ENCODE results near the gene SMCO4. TPM values are rescaled to one million over a fixed set of nuclear protein-coding genes. Genes with fewer than 3 reads are reported as not detected.
"Not testable (repeated sequence)": the region's sequence is repeated elsewhere in the genome, so short reads cannot be mapped to it uniquely, and the experiment has no call there.

The SMCO4 gene
- total RNA-seq, 2 experiments from 2014 or later: 0.30 TPM; not detected in 1

GRCh38 chr11:93467054-93467453, 76.1 kb downstream of the SMCO4 start:
- no peaks in the 10 kb centered on the region for H3K9me3 Mint-ChIP-seq

GRCh38 chr11:93464927-93465540, 78.2 kb downstream of the SMCO4 start:
- ATAC-seq (ENCODE audit: poor library complexity): no peak
- H3K27me3 ChIP-seq (ENCODE audit: control insufficient read depth in 1 of 2, insufficient read depth in 2 of 2, low read length in 2 of 2): no peaks in the 10 kb centered on the region
- no peak overlapping the region for H3K27ac ChIP-seq (ENCODE audit: low read depth in 1 of 2, low read length in 2 of 2)
- no peaks in the 10 kb centered on the region for H3K27me3 Mint-ChIP-seq
- POLR2A ChIA-PET: no interaction called here
- no peak overlapping the region for H3K4me3 Mint-ChIP-seq
- H3K4me1 ChIP-seq (ENCODE audit: insufficient read depth, low read length): no peaks in the 10 kb centered on the region
- intact Hi-C loops (cut with DNase I, micrococcal nuclease): no loop called here
- no peaks in the 10 kb centered on the region for H3K36me3 ChIP-seq (ENCODE audit: insufficient read depth, low read length)
- H3K4me3 ChIP-seq (ENCODE audit: low read length): no peak overlapping the region
- no peak for DNase-seq
- H3K4me1 Mint-ChIP-seq (ENCODE audit: low read depth): no peaks in the 10 kb centered on the region
- no peaks in the 10 kb centered on the region for H3K36me3 Mint-ChIP-seq (ENCODE audit: low read depth)
- H3K9me3 Mint-ChIP-seq: no peaks in the 10 kb centered on the region
- H3K9me3 ChIP-seq (ENCODE audit: control insufficient read depth in 1 of 2, insufficient read depth in 1 of 2, low read length in 2 of 2): no peaks in the 10 kb centered on the region
- H3K27ac Mint-ChIP-seq: no peak overlapping the region
- CTCF ChIA-PET: no interaction called here
- TF ChIP-seq CTCF (IDR thresholded peaks at IDR 0.05): no peak

More at GRCh38 chr11:93467054-93467453, 76.1 kb downstream of the SMCO4 start:
- no peaks in the 10 kb centered on the region for H3K4me1 ChIP-seq (ENCODE audit: insufficient read depth, low read length)
- H3K27ac ChIP-seq (ENCODE audit: low read depth in 1 of 2, low read length in 2 of 2): no peak overlapping the region
- CTCF ChIA-PET: no interaction called here
- H3K4me3 Mint-ChIP-seq: no peak overlapping the region
- ATAC-seq (ENCODE audit: poor library complexity) (no peak), DNase-seq (no peak)
- no peaks in the 10 kb centered on the region for H3K4me1 Mint-ChIP-seq (ENCODE audit: low read depth)
- no peaks in the 10 kb centered on the region for H3K36me3 ChIP-seq (ENCODE audit: insufficient read depth, low read length)
- no peak overlapping the region for H3K27ac Mint-ChIP-seq
- POLR2A ChIA-PET: no interaction called here
- no peak overlapping the region for H3K4me3 ChIP-seq (ENCODE audit: low read length)
- H3K27me3 Mint-ChIP-seq: no peaks in the 10 kb centered on the region
- H3K9me3 ChIP-seq (ENCODE audit: control insufficient read depth in 1 of 2, insufficient read depth in 1 of 2, low read length in 2 of 2): no peaks in the 10 kb centered on the region
- H3K36me3 Mint-ChIP-seq (ENCODE audit: low read depth): no peaks in the 10 kb centered on the region
- intact Hi-C loops (cut with DNase I, micrococcal nuclease): no loop called here
- no peak for TF ChIP-seq CTCF (IDR thresholded peaks at IDR 0.05)
- H3K27me3 ChIP-seq (ENCODE audit: control insufficient read depth in 1 of 2, insufficient read depth in 2 of 2, low read length in 2 of 2): no peaks in the 10 kb centered on the region

GRCh38 chr11:93463666-93464065, 79.5 kb downstream of the SMCO4 start:
- H3K27me3 ChIP-seq (ENCODE audit: control insufficient read depth in 1 of 2, insufficient read depth in 2 of 2, low read length in 2 of 2); ATAC-seq (ENCODE audit: poor library complexity); H3K9me3 Mint-ChIP-seq; H3K36me3 ChIP-seq (ENCODE audit: insufficient read depth, low read length); H3K36me3 Mint-ChIP-seq (ENCODE audit: low read depth); H3K9me3 ChIP-seq (ENCODE audit: control insufficient read depth in 1 of 2, insufficient read depth in 1 of 2, low read length in 2 of 2); DNase-seq; H3K4me3 Mint-ChIP-seq; H3K4me1 ChIP-seq (ENCODE audit: insufficient read depth, low read length); CTCF ChIA-PET; POLR2A ChIA-PET; H3K27ac Mint-ChIP-seq; H3K4me3 ChIP-seq (ENCODE audit: low read length); H3K27me3 Mint-ChIP-seq; H3K27ac ChIP-seq (ENCODE audit: low read depth in 1 of 2, low read length in 2 of 2); H3K4me1 Mint-ChIP-seq (ENCODE audit: low read depth); intact Hi-C loops (cut with DNase I, micrococcal nuclease): not testable (repeated sequence)

- H3K4me1 Mint-ChIP-seq (ENCODE audit: low read depth): no peaks in the 10 kb centered on the region
Measured at GRCh38 chr11:93458286-93458685, 84.9 kb downstream of the SMCO4 start.

More at GRCh38 chr11:93458286-93458685, 84.9 kb downstream of the SMCO4 start:
- Mint-ChIP-seq H3K27ac (no peak overlapping the region), H3K36me3 (ENCODE audit: low read depth) (no peaks in the 10 kb centered on the region), H3K27me3 (peaks cover 13% of the 10 kb centered on the region), H3K4me3 (no peak overlapping the region), H3K9me3 (no peaks in the 10 kb centered on the region)
- no peaks in the 10 kb centered on the region for H3K36me3 ChIP-seq (ENCODE audit: insufficient read depth, low read length)
- no peak for ATAC-seq (ENCODE audit: poor library complexity)
- no peak for TF ChIP-seq CTCF (IDR thresholded peaks at IDR 0.05)
- peaks cover 0 to 2% of the 10 kb centered on the region in 2 experiments for H3K27me3 ChIP-seq (ENCODE audit: control insufficient read depth in 1 of 2, insufficient read depth in 2 of 2, low read length in 2 of 2)
- no peak for DNase-seq
- no peaks in the 10 kb centered on the region for H3K9me3 ChIP-seq (ENCODE audit: control insufficient read depth in 1 of 2, insufficient read depth in 1 of 2, low read length in 2 of 2)
- ChIA-PET POLR2A (no interaction called here), CTCF (no interaction called here)
- H3K27ac ChIP-seq (ENCODE audit: low read depth in 1 of 2, low read length in 2 of 2): no peak overlapping the region
- no peaks in the 10 kb centered on the region for H3K4me1 ChIP-seq (ENCODE audit: insufficient read depth, low read length)
- no peak overlapping the region for H3K4me3 ChIP-seq (ENCODE audit: low read length)
- intact Hi-C loops (cut with DNase I, micrococcal nuclease): no loop called here

Measured in CD4-positive, alpha-beta T cell (primary cell).